COR-L47 (cell line): ENCODE data around the gene RPS6KA4.
A peak's percentile ranks its signal among the peaks of the same experiment; 100 is the strongest.

ENCODE experiments used
- DNase-seq: peaks from one replicate; lab custom pipeline; 2025; lab: John Stamatoyannopoulos, UW

The RPS6KA4 gene

GRCh38 chr11:64327375-64327774 lies 31.6 kb upstream of the RPS6KA4 start:
- no peak for DNase-seq

GRCh38 chr11:64327993-64328392 lies 31.0 kb upstream of the RPS6KA4 start:
- no peak for DNase-seq

DNA sequence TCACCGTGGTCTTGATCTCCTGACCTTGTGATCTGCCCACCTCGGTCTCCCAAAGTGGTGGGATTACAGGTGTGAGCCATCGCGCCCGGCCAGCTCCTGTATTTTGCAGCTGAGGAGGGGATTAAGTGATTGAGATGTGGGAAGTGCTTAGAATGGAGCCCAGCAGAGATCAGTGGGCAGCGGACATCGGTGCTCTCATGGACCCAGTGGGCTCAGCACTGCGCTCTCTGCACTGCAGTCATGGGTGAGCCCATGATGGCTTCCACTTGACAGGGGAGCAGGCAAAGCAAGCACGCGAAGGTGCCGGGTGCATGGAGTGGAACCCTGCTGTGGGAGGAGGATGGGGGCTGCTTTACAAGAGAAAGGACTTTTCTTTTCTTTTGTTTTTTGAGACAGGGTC lies 28.1 kb upstream of the RPS6KA4 start:
- no peak for DNase-seq

DNA sequence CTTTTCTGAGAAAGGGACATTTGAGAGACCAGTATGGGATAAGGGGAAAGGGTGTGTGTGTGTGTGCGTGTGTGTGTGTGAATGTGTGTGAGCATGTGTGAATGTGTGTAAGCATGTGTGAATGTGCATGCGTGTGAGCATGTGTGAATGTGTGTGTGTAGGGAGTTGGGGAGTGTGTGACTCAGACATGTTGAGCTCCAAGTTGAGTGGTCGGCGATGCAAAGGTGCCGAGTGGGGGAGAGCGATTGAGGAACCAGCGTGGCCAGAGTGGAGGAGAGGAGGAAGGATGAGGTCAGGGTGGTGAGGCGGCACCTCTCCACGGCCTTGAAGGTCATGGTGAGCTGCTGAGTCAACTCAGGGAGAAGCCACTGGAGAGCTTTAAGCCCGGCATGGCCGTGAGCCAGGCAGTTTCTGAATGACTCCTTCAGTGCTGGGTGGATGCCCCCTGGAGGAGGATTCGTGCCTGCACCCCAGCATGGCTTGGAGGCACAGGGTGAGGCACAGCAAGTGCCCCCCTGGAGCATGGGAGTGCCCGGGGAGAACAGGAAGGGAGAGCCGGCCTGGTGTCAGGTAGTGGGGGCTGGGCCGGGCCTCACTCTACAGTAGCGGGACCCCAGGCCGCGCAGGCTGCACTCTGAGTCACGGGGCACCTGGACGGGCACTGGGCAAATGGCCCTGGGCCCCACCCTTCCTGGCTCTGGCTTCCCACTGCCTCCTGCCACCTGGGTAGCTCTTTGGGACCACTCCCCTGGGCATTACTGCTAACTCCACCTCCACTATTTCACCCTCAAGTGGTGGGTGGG lies 27.2 kb upstream of the RPS6KA4 start:
- peak; percentile 30 for DNase-seq

- DNase-seq = no peak
These were observed 25.4 kb upstream of the RPS6KA4 start for GRCh38 chr11:64333556-64333955.

GRCh38 chr11:64334764-64335735 lies 23.9 kb upstream of the RPS6KA4 start:
- DNase-seq = peak; percentile 29

DNA sequence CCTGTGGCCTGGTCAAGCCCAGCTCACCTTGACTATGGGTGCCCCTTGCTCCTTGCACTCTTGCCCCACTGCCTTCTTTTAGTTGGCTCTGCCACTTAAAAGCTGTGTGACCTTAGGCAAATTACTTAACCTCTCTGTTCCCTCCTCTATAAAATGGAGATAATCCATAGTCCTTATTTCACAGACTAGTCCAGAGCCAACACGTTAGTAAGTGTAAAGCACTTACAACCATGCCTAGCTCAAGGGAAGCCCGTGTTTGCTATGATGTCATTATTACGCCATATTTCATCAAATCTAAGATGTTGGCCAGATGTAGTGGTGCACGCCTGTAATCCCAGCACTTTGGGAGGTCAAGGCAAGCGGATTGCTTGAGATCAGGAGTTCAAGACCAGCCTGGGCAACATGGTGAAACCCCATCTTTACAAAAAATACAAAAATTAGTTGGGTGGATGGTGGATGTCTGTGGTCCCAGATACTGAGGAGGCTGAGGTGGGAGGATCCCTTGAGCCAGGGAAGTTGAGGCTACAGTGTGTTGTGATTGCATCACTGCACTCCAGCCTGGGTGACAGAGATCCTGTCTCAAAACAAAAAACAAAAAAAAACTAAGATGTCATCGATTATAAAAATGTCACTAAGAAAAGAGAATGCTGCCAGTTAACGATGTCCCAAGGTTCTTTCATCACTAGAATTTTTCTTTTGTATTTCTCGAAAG lies 21.3 kb upstream of the RPS6KA4 start:
- DNase-seq = no peak

DNA sequence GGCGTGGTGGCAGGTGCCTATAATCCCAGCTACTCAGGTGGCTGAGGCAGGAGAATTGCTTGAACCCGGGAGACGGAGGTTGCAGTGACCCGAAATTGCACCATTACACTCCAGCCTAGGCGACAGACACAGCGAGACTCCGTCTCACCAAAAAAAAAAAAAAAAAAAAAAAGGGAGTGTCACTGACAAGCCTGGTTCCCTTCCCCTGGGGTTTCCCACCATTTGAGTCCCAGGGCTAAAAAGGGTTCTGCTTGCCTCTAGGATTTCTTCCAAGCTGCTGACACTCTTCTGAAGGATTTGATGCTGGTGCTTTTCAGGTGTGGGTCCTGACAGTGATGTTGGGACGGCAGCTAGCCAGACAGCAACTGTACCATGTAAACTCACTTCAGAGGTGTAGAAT lies 20.2 kb upstream of the RPS6KA4 start:
- DNase-seq = no peak

GRCh38 chr11:64339286-64339685 lies 19.7 kb upstream of the RPS6KA4 start:
- no peak for DNase-seq

GRCh38 chr11:64339754-64340408 lies 19.1 kb upstream of the RPS6KA4 start, which contains the start of gene CCDC88B:
Gene CCDC88B, plus strand, starts transcription at chr11:64340204. Its CDS starts 63 bp downstream, at chr11:64340267.
- DNase-seq = no peak

DNA sequence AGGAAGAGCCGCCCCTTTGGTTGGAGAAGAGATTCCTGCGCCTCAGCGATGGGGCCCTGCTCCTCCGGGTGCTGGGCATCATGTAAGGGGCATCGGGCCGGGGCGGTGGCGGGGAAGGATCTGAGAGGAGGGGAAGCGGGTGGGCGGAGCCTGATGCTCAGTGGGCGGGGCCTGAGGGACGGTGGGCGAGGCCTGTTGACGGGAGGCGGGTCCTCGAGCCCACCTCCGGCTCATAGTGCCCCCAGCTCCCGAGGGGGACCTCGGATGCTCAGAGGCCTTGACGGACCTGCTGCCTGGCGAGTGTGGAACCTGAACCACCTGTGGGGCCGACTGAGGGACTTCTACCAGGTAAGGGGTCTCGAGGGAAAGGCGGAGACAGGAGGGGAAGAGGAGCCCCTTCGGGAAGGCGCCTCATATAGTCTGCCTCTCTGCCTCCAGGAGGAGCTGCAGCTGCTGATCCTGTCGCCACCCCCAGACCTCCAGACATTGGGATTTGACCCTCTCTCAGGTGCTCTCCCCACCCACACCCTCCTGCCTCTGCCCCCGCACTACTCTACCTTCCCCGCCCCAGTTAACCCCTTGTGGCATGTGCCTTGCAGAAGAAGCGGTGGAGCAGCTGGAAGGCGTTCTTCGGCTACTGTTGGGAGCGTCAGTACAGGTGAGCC lies 18.2 kb upstream of the RPS6KA4 start:
- DNase-seq = no peak

- DNase-seq = no peak
These were observed 17.5 kb upstream of the RPS6KA4 start for GRCh38 chr11:64341429-64341828.

DNA sequence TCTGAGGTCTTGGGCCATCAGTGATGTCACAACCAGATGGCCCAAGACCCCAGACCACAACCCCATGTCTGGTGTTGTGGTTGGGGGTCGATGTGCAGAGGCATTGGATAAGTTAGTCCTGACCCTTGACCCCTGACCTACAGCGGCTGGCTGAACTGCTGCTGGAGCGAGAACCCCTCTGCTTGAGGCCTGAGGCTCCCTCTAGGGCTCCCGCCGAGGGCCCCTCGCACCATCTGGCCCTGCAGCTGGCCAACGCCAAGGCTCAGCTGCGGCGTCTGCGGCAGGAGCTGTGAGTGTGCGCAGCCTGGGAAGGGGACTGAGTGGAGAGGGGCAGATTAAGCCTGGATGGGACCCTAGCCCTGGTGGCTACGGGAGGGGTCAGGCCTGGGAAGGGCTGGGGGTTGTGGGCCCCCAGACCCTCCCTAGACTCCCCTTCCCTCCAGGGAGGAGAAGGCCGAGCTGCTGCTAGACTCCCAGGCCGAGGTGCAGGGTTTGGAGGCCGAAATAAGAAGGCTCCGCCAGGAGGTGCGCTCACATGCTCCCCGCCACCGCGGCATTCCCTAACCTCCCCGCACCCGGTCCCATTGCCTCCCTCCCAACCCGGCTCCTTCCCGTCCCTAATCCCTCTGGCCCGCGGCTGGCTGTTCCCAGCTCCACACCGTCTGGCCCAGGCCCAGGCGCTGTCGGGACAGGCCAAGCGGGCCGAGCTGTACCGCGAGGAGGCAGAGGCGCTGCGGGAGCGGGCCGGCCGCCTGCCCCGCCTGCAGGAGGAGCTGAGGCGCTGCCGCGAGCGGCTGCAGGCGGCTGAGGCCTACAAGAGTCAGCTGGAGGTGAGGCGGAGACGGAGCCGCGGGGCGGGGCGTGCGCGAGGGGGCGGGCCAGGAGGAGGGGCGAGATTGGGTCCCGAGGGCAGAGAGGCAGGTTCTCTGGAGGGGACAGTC lies 16.8 kb upstream of the RPS6KA4 start:
- no peak for DNase-seq

DNA sequence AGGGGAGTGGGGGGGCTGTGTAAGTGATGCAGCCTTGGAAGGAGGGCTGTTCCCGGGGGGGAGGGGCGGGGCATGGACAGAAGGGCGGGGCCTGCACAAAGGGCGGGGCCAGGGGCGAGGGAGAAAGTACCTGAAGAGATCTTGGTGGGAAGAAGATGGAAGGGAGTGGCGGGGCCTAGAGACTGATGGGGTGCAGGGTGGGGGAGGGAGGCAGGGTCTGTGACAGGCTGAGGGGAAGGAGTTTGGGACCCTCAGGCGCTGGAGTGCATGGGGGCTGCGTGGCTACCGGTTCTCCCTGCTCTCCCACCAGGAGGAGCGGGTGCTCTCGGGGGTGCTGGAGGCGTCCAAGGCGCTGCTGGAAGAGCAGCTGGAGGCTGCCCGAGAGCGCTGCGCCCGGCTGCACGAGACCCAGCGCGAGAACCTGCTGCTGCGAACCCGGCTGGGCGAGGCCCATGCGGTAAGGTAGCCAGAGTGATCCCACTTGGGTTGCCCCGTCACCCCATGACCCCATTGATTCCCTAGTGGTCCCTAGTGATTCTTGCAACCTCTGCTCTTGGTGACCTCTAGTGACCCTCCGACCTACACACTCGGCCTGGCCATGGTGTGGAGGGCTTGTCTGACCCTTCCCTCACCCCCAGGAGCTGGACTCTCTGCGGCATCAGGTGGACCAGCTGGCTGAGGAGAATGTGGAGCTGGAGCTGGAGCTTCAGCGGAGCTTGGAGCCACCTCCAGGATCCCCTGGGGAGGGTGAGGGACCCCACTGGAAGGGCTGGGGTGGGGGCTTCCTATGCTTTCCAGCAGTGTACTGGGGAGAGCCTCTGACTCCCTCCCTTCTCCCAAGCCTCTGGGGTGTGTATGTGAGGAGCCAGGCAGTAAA lies 15.9 kb upstream of the RPS6KA4 start:
- DNase-seq = no peak

DNA sequence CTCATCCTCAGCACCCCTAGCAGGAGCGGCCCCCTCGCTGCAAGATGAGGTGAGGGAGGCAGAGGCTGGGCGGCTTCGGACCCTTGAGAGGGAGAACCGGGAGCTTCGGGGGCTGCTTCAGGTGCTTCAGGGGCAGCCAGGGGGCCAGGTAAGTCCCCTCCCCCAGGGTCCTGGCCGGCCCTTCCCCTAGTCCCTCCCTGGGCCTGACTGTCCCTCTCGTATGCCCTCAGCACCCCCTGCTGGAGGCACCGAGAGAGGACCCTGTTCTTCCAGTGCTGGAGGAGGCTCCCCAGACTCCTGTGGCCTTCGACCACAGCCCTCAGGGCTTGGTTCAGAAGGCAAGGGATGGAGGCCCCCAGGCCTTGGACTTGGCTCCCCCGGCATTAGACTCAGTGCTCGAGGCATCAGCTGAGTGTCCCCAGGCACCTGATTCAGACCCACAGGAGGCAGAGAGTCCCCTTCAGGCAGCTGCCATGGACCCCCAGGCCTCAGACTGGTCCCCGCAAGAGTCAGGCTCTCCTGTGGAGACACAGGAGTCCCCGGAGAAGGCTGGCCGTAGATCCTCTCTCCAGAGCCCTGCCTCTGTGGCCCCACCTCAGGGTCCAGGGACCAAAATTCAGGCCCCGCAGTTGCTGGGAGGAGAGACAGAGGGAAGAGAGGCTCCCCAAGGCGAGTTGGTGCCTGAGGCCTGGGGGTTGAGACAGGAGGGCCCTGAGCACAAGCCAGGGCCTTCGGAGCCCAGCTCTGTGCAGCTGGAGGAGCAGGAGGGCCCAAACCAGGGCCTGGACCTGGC lies 15.0 kb upstream of the RPS6KA4 start:
- DNase-seq = no peak

- DNase-seq = no peak
These were observed 14.2 kb upstream of the RPS6KA4 start for GRCh38 chr11:64344787-64345186.

DNA sequence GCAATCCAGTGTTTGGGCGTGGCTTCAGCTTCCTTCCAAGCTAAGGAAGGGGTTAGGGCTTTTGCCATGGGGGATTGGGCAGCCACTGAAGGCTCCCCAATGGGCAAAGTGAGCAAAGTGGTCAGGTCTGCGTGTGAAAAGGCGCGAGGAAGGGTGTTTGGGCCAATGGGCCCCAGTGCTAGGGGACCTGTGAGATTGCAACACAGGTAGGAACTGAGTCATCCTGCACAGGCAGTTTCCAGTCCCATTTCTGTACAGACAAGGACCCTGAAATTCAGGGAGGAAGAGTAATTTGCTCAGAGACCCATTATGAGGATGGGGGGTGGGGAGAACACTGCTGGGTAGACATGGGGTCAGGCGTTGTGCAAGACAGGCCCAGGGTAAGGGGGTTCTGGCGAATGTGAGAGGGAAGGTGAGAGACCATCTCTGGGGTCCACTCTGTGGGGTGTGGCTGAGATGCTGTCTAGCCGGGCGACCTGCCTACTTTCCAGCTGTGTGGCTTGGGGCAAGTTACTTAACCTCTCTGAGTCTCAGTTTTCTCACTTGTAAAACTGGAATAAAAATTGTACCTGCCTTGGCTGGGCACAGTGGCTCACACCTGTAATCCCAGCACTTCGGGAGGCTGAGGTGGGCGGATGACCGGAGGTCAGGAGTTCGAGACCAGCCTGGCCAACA lies 11.6 kb upstream of the RPS6KA4 start:
- DNase-seq = no peak
